H1 (cell line): ENCODE data around the gene RPAP3. TPM values are rescaled to one million over a fixed set of nuclear protein-coding genes. Genes with fewer than 3 reads are reported as not detected.

Experiments used
- CTCF ChIA-PET: fragments of 300-600 bp; sonication (Branson Sonifier 250); formaldehyde crosslinking; loops from one replicate; lab custom pipeline; 2021; ENCODE audit not compliant: partially characterized antibody; lab: Charles Lee
- POLR2A ChIA-PET: fragments of 300-600 bp; sonication (Branson Sonifier 250); formaldehyde crosslinking; loops from one replicate; lab custom pipeline; 2021; ENCODE audit warnings: inconsistent platforms; ENCODE audit not compliant: partially characterized antibody; lab: Charles Lee
- DNase-seq, 2 experiments: peaks; one replicate each; pipeline versions ENCODE4 v3.0.0 to v3.0.0-alpha.2; 2010 to 2022; ENCODE audit warnings: low spot score in 2 of 2, low read depth in 1 of 2, mixed read lengths in 1 of 2
- FAIRE-seq: peaks from 2 replicates; lab custom pipeline; 2011; peaks lifted over from hg19 to GRCh38; lab: Jason Lieb, UNC
- H2AFZ ChIP-seq: 2 replicates; pipeline ENCODE4 v1.8.1; 2012; ENCODE audit warnings: low read length, inconsistent platforms
- H2AK5ac ChIP-seq: 2 replicates; pipeline ENCODE4 v1.6.1; 2013; ENCODE audit warnings: low read depth, low read length
- H2BK120ac ChIP-seq: replicated peaks from 2 replicates; pipeline ENCODE3; 2013; ENCODE audit warnings: low read depth, low read length, inconsistent platforms
- H2BK12ac ChIP-seq: 2 replicates; pipeline ENCODE4 v1.6.1; 2013; ENCODE audit warnings: low read depth, low read length
- H2BK15ac ChIP-seq: 2 replicates; pipeline ENCODE4 v1.6.1; 2013; ENCODE audit warnings: low read length
- H2BK20ac ChIP-seq: 2 replicates; pipeline ENCODE4 v1.6.1; 2013; ENCODE audit warnings: low read length
- H2BK5ac ChIP-seq: 2 replicates; pipeline ENCODE4 v1.6.1; 2013; ENCODE audit warnings: low read depth, low read length
- H3K14ac ChIP-seq: 2 replicates; pipeline ENCODE4 v1.6.1; 2013; ENCODE audit warnings: inconsistent platforms; ENCODE audit not compliant: insufficient read length
- H3K18ac ChIP-seq: 2 replicates; pipeline ENCODE4 v1.6.1; 2013; ENCODE audit warnings: low read length; ENCODE audit errors: extremely low read depth
- H3K23ac ChIP-seq: 2 replicates; pipeline ENCODE4 v1.6.1; 2013; ENCODE audit warnings: inconsistent platforms; ENCODE audit not compliant: insufficient read length
- H3K23me2 ChIP-seq: 2 replicates; pipeline ENCODE4 v1.6.1; 2013; ENCODE audit warnings: low read depth, low read length
- H3K27ac ChIP-seq: 2 replicates; pipeline ENCODE4 v1.6.1; 2011; ENCODE audit warnings: low read depth, low read length, inconsistent platforms
- H3K27me3 ChIP-seq, 4 experiments: replicated peaks in 1 of 4; 1 replicate in 1 of 4; 2 replicates in 3 of 4; pipeline versions ENCODE4 v1.6.1 to v1.8.1; 2011 to 2013; ENCODE audit warnings: low read length in 3 of 4, mild to moderate bottlenecking in 3 of 4, inconsistent platforms in 2 of 4, mixed read lengths in 2 of 4, moderate library complexity in 1 of 4; ENCODE audit not compliant: control insufficient read depth in 3 of 4, insufficient read depth in 3 of 4; ENCODE audit errors: extremely low read depth in 1 of 4
- H3K36me3 ChIP-seq, 4 experiments: 2 replicates each; pipeline versions ENCODE4 v1.6.1 to v1.8.1; 2011 to 2013; ENCODE audit warnings: mild to moderate bottlenecking in 4 of 4, low read length in 3 of 4, moderate library complexity in 2 of 4, control low read depth in 1 of 4, inconsistent platforms in 1 of 4; ENCODE audit not compliant: insufficient read depth in 4 of 4, control insufficient read depth in 2 of 4
- H3K4ac ChIP-seq: replicated peaks from 2 replicates; pipeline ENCODE3; 2013; ENCODE audit warnings: low read length, low read depth, mixed read lengths, inconsistent platforms; ENCODE audit not compliant: insufficient read length
- H3K4me1 ChIP-seq, 4 experiments: replicated peaks in 1 of 4; 1 replicate in 1 of 4; 2 replicates in 3 of 4; pipeline versions ENCODE4 v1.6.1 to v1.8.1; 2011 to 2013; ENCODE audit warnings: low read length in 3 of 4, inconsistent platforms in 2 of 4, mixed read lengths in 1 of 4; ENCODE audit not compliant: insufficient read depth in 4 of 4, control insufficient read depth in 3 of 4
- H3K4me2 ChIP-seq, 2 experiments: 2 replicates each; pipeline versions ENCODE4 v1.6.1 to v1.8.1; 2011 to 2013; ENCODE audit warnings: low read depth in 2 of 2, low read length in 2 of 2, control low read depth in 1 of 2, inconsistent platforms in 1 of 2, mild to moderate bottlenecking in 1 of 2; ENCODE audit not compliant: insufficient read depth in 1 of 2
- H3K4me3 ChIP-seq, 4 experiments: fragments of 200-600, 300-600 bp in 1 of 4; sonication (generic), shearing (Covaris generic), sonication (Bioruptor Twin) in 1 of 4; 2 replicates each; pipeline versions ENCODE4 v1.5.1 to v1.8.1; 2011 to 2016; ENCODE audit warnings: low read length in 4 of 4, low read depth in 3 of 4, control low read depth in 2 of 4, inconsistent platforms in 2 of 4, mild to moderate bottlenecking in 2 of 4, mixed read lengths in 1 of 4, moderate library complexity in 1 of 4; ENCODE audit not compliant: insufficient read depth in 2 of 4; ENCODE audit errors: extremely low read depth in 1 of 4
- H3K56ac ChIP-seq: replicated peaks from 2 replicates; pipeline ENCODE3; 2013; ENCODE audit warnings: low read depth, mild to moderate bottlenecking, mixed read lengths, low read length, inconsistent platforms; ENCODE audit not compliant: insufficient read length
- H3K79me1 ChIP-seq: 2 replicates; pipeline ENCODE4 v1.6.1; 2013; ENCODE audit warnings: low read depth, low read length, control low read depth
- H3K79me2 ChIP-seq, 2 experiments: 2 replicates each; pipeline versions ENCODE4 v1.6.1 to v1.8.1; 2012 to 2013; ENCODE audit warnings: low read length in 2 of 2, mild to moderate bottlenecking in 2 of 2, inconsistent platforms in 1 of 2; ENCODE audit not compliant: insufficient read depth in 2 of 2, control insufficient read depth in 1 of 2
- H3K9ac ChIP-seq, 4 experiments: replicated peaks in 1 of 4; 1 replicate in 1 of 4; 2 replicates in 3 of 4; pipeline versions ENCODE4 v1.6.1 to v1.8.1; 2011 to 2013; ENCODE audit warnings: low read depth in 3 of 4, low read length in 3 of 4, control low read depth in 2 of 4, mild to moderate bottlenecking in 2 of 4, moderate library complexity in 2 of 4, inconsistent platforms in 1 of 4; ENCODE audit errors: extremely low read depth in 1 of 4
- H3K9me3 ChIP-seq, 2 experiments: 2 replicates each; pipeline versions ENCODE4 v1.6.1 to v1.8.1; 2012 to 2013; ENCODE audit warnings: mild to moderate bottlenecking in 2 of 2, moderate library complexity in 2 of 2, control low read depth in 1 of 2, inconsistent platforms in 1 of 2, low read depth in 1 of 2, low read length in 1 of 2, mixed read lengths in 1 of 2; ENCODE audit not compliant: insufficient read depth in 2 of 2
- H4K20me1 ChIP-seq, 2 experiments: replicated peaks in 1 of 2; 2 replicates each; pipeline versions ENCODE3 to v1.8.1; 2011 to 2013; ENCODE audit warnings: inconsistent platforms in 2 of 2, low read length in 2 of 2, mild to moderate bottlenecking in 1 of 2; ENCODE audit not compliant: insufficient read depth in 2 of 2, control insufficient read depth in 1 of 2
- H4K5ac ChIP-seq: 2 replicates; pipeline ENCODE4 v1.6.1; 2013; ENCODE audit warnings: low read length, low read depth, mixed read lengths, inconsistent platforms; ENCODE audit not compliant: insufficient read length
- H4K8ac ChIP-seq: 2 replicates; pipeline ENCODE4 v1.8.0; 2013; ENCODE audit warnings: mild to moderate bottlenecking, moderate library complexity, low read length, inconsistent platforms; ENCODE audit not compliant: insufficient read depth; ENCODE audit errors: extremely low read depth
- H4K91ac ChIP-seq: replicated peaks from 2 replicates; pipeline ENCODE3; 2013; ENCODE audit warnings: low read length, mixed read lengths, inconsistent platforms; ENCODE audit not compliant: insufficient read length
- BCL11A ChIP-seq, 2 experiments: IDR thresholded peaks; one replicate each; pipeline ENCODE4 v1.6.1; 2011; ENCODE audit warnings: low read depth in 2 of 2, low read length in 2 of 2, mild to moderate bottlenecking in 2 of 2
- CHD1 ChIP-seq: IDR thresholded peaks from 2 replicates; pipeline ENCODE4 v1.6.1; 2012; ENCODE audit warnings: low read depth, low read length, improper control_type of control experiment
- RFX5 ChIP-seq: IDR thresholded peaks from 2 replicates; pipeline ENCODE4 v1.6.1; 2011; ENCODE audit warnings: low read depth, low read length, improper control_type of control experiment, borderline replicate concordance
- TBP ChIP-seq: IDR thresholded peaks from 2 replicates; pipeline ENCODE4 v1.6.1; 2011; ENCODE audit warnings: low read depth, low read length, improper control_type of control experiment
- ZNF274 ChIP-seq: IDR thresholded peaks from 2 replicates; pipeline ENCODE4 v1.7.0; 2012; ENCODE audit warnings: low read length, borderline replicate concordance; ENCODE audit errors: extremely low read depth
- WGBS, 2 experiments: shearing (Covaris generic) in 1 of 2; methylation state at CpG; one replicate each; pipeline versions ENCODE4 v1.1.6 to v1.1.7; 2013 to 2015; ENCODE audit warnings: low lambda C conversion rate in 2 of 2, mixed read lengths in 2 of 2, inconsistent platforms in 1 of 2, low coverage in 1 of 2, missing lambda C conversion rate in 1 of 2; ENCODE audit not compliant: insufficient replicate concordance in 2 of 2, insufficient coverage in 1 of 2, insufficient read length in 1 of 2; ENCODE audit errors: extremely low coverage in 1 of 2, missing lambda C conversion rate in 1 of 2; 5-methylcytosine and 5-hydroxymethylcytosine counted together
- polyA plus RNA-seq, 7 experiments: library from polyadenylated mRNA; depleted of rRNA in 3 of 7; stranded (reverse) in 5 of 7; unstranded in 2 of 7; fragments of >200 nt in 5 of 7; fragments of 200-250 nt in 2 of 7; gene quantifications; 1 replicate in 5 of 7; 2 replicates in 1 of 7; 4 replicates in 1 of 7; pipeline versions ENCODE4 v1.2.1 to v1.2.3, GENCODE V29; 2011 to 2013; ENCODE audit warnings: missing spikeins in 2 of 7, mixed read lengths in 2 of 7
- total RNA-seq: library from RNA; stranded (reverse); fragmentation: NEBNext Ultra II Directional; extraction: Animal tissue kit (Norgen Biotek cat#: 25700); gene quantifications from 2 replicates; pipeline ENCODE4 v1.2.1, GENCODE V29; 2021
- TF ChIP-seq, protein P1 (sequence below): IDR thresholded peaks from 2 replicates; pipeline ENCODE4 v1.6.1; 2012; ENCODE audit warnings: inconsistent platforms

The RPAP3 gene
- total and polyA plus RNA-seq, 2 of the 8 experiments (the other 6 are each of a cell fraction or from before 2014, with no cell fraction given): 6.4 to 60.5 TPM

DNA sequence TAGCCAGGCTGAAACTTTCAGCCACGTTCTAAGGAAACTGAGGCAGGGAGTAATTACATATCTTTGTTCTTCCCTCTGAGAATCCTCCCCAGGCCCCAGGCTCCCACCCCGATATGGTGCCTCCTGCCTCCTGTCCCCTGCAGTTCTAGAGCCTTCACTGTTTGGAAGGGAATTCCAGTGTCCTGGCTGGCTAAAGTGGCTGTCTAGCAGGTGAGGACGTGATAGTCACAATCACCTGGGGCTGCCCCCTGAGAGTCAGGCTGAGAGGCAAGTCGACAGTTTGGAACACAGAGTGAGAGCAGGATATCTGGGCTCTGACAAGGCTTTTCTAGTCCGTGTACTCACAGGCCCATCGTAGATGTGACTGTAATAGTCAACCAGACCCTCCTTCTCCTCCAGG lies 6.3 kb upstream of the RPAP3 start:
- Histone ChIP-seq H3K14ac (no peak overlapping the region), H3K27ac (no peak overlapping the region), H3K27me3 (peaks cover 0 to 6% (median 3%) of the 10 kb centered on the region in 4 experiments; a peak in 3 of 7 replicates), H3K23ac (no peak overlapping the region), H2AFZ (no peak overlapping the region), H4K91ac (no peak overlapping the region), H3K79me2 (no peaks in the 10 kb centered on the region), H2BK5ac (no peak overlapping the region), H3K4me1 (peaks cover 0 to 6% (median 2%) of the 10 kb centered on the region in 4 experiments; a peak in 1 of 7 replicates), H4K8ac (no peak overlapping the region), H2BK120ac (no peak overlapping the region), H2BK20ac (no peak overlapping the region), H3K4me2 (no peak overlapping the region), H2BK15ac (no peak overlapping the region), H3K79me1 (no peaks in the 10 kb centered on the region), H3K23me2 (no peaks in the 10 kb centered on the region), H4K20me1 (no peaks in the 10 kb centered on the region), H3K9ac (no peak overlapping the region), H2BK12ac (no peak overlapping the region), H3K36me3 (no peaks in the 10 kb centered on the region), H3K9me3 (no peaks in the 10 kb centered on the region), H3K56ac (no peak overlapping the region), H3K4ac (no peak overlapping the region), H2AK5ac (no peak overlapping the region), H4K5ac (no peak overlapping the region), H3K4me3 (no peak overlapping the region), H3K18ac (no peak overlapping the region)
- ChIA-PET POLR2A (no interaction called here), CTCF (interaction anchor here (2.6 to 64.6 kb wide), 3 partner anchors 22 to 126 kb away, joined by 9 to 2442 read pairs (median 460); partner anchors contain the start of genes ENDOU and SLC48A1)
- TF ChIP-seq TBP (no peak), ZNF274 (no peak), BCL11A (IDR thresholded peaks at IDR 0.05; ENCODE audit: low read depth in 2 of 2, low read length in 2 of 2) (no peak), CHD1 (no peak), RFX5 (no peak)
- TF ChIP-seq, protein P1, sequence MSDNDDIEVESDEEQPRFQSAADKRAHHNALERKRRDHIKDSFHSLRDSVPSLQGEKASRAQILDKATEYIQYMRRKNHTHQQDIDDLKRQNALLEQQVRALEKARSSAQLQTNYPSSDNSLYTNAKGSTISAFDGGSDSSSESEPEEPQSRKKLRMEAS: no peak
- 93% methylated on average over 6 of the region's 6 CpGs; no CpG with 5 or more reads in 1 of the 2 experiments for WGBS, 2 experiments
- DNase-seq (no peak), FAIRE-seq (no peak)
